HepG2 (cell line): ENCODE data around the gene CDH12.

Experiments
- ARNT ChIP-seq: fragments of 450-650 bp; IDR thresholded peaks from 2 replicates; pipeline ENCODE4 v1.6.1; 2017
- CEBPB ChIP-seq: IDR thresholded peaks from 2 replicates; pipeline ENCODE4 v1.6.1; 2011; ENCODE audit warnings: low read depth, low read length, improper control_type of control experiment, borderline replicate concordance
- EED ChIP-seq: sonication (generic); formaldehyde crosslinking; IDR thresholded peaks from 2 replicates; pipeline ENCODE4 v1.5.0; 2020; ENCODE audit warnings: mild to moderate bottlenecking, missing genetic modification reagents
- NCOA1 ChIP-seq: sonication (generic); formaldehyde crosslinking; IDR thresholded peaks from 2 replicates; pipeline ENCODE4 v1.9.0; 2021; ENCODE audit warnings: missing genetic modification reagents
- NFYB ChIP-seq: sonication (generic); formaldehyde crosslinking; IDR thresholded peaks from 2 replicates; pipeline ENCODE4 v1.4.0; 2020; ENCODE audit warnings: missing genetic modification reagents
- PHF21A ChIP-seq: sonication (generic); formaldehyde crosslinking; IDR thresholded peaks from 2 replicates; pipeline ENCODE4 v1.5.0; 2020; ENCODE audit warnings: mild to moderate bottlenecking, missing genetic modification reagents
- PRPF4 ChIP-seq: fragments of 200-400 bp; formaldehyde crosslinking; IDR thresholded peaks from 2 replicates; pipeline ENCODE4 v1.6.1; 2016; ENCODE audit warnings: low read length, low read depth; ENCODE audit not compliant: poor library complexity, severe bottlenecking
- PTBP1 ChIP-seq: fragments of 200-400 bp; formaldehyde crosslinking; IDR thresholded peaks from 2 replicates; pipeline ENCODE4 v1.6.1; 2018; ENCODE audit warnings: low read length, low read depth; ENCODE audit not compliant: poor library complexity, severe bottlenecking
- TEAD2 ChIP-seq: sonication (generic); formaldehyde crosslinking; IDR thresholded peaks from 2 replicates; pipeline ENCODE4 v1.9.0; 2021; ENCODE audit warnings: missing genetic modification reagents
- ZNF460 ChIP-seq: sonication (generic); formaldehyde crosslinking; IDR thresholded peaks from 2 replicates; pipeline ENCODE4 v1.5.1; 2020; ENCODE audit warnings: missing genetic modification reagents, mild to moderate bottlenecking, borderline replicate concordance
- ZNF670 ChIP-seq: sonication (generic); formaldehyde crosslinking; IDR thresholded peaks from 2 replicates; pipeline ENCODE4 v1.8.0; 2022; ENCODE audit warnings: mild to moderate bottlenecking, missing genetic modification reagents, borderline replicate concordance
- TF ChIP-seq, protein P1 (sequence below): sonication (generic); formaldehyde crosslinking; IDR thresholded peaks from 2 replicates; pipeline ENCODE4 v1.8.0; 2022; ENCODE audit warnings: mild to moderate bottlenecking, missing genetic modification reagents, borderline replicate concordance
- TF ChIP-seq, protein P2 (sequence below): sonication (generic); formaldehyde crosslinking; IDR thresholded peaks from 2 replicates; pipeline ENCODE4 v1.4.0; 2020; ENCODE audit warnings: mild to moderate bottlenecking, missing genetic modification reagents

DNA sequence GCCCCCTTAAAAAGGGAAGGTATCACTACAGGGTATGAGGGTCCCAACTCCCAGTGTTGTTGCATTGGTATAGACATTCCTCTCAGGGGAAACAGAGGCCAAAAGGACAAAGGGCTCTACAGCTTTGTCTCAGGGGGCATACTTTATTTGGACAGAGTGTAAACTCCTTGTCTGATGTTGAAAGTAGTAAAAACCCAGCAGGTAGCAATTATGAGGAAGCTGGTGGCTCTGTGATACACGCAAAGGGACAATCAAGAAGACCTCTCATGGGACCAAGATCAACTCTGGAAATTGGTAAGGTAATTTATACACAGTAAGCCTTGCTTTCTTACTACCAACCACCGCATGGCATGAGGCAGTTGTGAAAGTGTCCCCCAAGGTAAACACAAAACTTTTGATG is 764.6 kb downstream of the CDH12 start:
- TF ChIP-seq EED, result no peak
- TF ChIP-seq, protein P1, sequence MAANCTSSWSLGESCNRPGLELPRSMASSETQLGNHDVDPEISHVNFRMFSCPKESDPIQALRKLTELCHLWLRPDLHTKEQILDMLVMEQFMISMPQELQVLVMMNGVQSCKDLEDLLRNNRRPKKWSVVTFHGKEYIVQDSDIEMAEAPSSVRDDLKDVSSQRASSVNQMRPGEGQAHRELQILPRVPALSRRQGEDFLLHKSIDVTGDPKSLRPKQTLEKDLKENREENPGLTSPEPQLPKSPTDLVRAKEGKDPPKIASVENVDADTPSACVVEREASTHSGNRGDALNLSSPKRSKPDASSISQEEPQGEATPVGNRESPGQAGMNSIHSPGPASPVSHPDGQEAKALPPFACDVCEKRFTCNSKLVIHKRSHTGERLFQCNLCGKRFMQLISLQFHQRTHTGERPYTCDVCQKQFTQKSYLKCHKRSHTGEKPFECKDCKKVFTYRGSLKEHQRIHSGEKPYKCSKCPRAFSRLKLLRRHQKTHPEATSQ (CRISPR knock-in tag), result no peak
- no peak for TF ChIP-seq ZNF670 (CRISPR knock-in tag)
- no peak for TF ChIP-seq TEAD2 (CRISPR knock-in tag)
- no peak for TF ChIP-seq CEBPB
- TF ChIP-seq PRPF4, result no peak
- TF ChIP-seq PTBP1, result no peak
- no peak for TF ChIP-seq ARNT
- TF ChIP-seq, protein P2, sequence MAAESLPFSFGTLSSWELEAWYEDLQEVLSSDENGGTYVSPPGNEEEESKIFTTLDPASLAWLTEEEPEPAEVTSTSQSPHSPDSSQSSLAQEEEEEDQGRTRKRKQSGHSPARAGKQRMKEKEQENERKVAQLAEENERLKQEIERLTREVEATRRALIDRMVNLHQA, result no peak
- no peak for TF ChIP-seq PHF21A (CRISPR knock-in tag)
- TF ChIP-seq NFYB (CRISPR knock-in tag), result no peak
- TF ChIP-seq ZNF460 (CRISPR knock-in tag), result no peak
- TF ChIP-seq NCOA1 (CRISPR knock-in tag), result no peak
